Measurements from ENCODE around the gene UBXN7.

DNA sequence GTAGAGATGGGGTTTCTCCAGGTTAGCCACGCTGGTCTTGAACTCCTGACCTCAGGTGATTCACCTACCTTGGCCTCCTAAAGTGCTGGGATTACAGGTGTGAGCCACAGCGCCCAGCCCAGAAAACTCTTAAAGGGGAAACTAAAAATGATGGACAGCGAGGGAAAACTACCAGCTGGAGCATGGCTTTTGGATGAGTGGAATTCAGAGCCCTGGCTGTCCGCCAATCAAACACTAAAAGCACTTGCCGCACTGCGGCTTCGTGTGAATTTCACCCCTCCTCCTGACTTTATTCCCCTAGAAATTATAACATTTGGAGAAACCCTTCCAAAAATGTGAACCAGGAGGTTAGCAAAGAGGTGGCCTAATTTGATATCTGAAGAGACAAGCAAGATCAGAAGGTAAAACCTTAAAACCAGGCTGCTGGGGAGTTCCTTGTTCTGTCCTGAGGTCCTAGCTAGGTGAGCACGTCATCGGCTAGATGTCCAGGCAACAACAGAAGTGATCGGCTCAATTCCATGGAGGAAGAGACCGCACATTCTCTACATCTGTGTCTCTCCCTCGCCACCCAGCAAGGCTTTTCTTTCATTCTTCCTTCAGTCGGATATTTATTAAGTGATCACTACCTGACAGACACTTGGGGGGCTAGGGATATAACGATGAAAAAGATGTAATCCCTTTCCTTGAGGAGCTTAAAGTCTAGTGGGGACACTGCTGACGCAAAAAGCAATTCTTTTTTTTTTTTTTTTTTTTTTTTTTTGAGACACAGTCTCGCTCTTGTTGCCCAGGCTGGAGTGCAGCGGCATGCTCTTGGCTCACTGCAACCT lies 95.7 kb downstream of the UBXN7 start:
- no peak for TF ChIP-seq POLR2A (IDR thresholded peaks at IDR 0.05)
- TF ChIP-seq, protein P1, sequence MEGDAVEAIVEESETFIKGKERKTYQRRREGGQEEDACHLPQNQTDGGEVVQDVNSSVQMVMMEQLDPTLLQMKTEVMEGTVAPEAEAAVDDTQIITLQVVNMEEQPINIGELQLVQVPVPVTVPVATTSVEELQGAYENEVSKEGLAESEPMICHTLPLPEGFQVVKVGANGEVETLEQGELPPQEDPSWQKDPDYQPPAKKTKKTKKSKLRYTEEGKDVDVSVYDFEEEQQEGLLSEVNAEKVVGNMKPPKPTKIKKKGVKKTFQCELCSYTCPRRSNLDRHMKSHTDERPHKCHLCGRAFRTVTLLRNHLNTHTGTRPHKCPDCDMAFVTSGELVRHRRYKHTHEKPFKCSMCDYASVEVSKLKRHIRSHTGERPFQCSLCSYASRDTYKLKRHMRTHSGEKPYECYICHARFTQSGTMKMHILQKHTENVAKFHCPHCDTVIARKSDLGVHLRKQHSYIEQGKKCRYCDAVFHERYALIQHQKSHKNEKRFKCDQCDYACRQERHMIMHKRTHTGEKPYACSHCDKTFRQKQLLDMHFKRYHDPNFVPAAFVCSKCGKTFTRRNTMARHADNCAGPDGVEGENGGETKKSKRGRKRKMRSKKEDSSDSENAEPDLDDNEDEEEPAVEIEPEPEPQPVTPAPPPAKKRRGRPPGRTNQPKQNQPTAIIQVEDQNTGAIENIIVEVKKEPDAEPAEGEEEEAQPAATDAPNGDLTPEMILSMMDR (IDR thresholded peaks at IDR 0.05): no peak
